Ascending aorta (tissue), 2 donors: Measurements from ENCODE around the gene MAP3K13. TPM values are rescaled to one million over a fixed set of nuclear protein-coding genes. Genes with fewer than 3 reads are reported as not detected.
A peak's percentile ranks its signal among the peaks of the same experiment; 100 is the strongest.

Experiments
- DNase-seq, 2 donors: peaks; one replicate each; pipeline ENCODE4 v3.0.0-alpha.2; 2019; ENCODE audit warnings: low spot score in 2 of 2
- H3K27ac ChIP-seq, 2 donors: fragments of 200-600 bp; sonication (generic); one replicate each; pipeline ENCODE4 v1.5.1; 2016 to 2017; ENCODE audit warnings: mild to moderate bottlenecking in 1 of 2
- H3K27me3 ChIP-seq: fragments of 200-600 bp; sonication (generic); one replicate; pipeline ENCODE4 v1.5.1; 2017
- H3K36me3 ChIP-seq, 2 donors: fragments of 200-600 bp; sonication (generic); one replicate each; pipeline ENCODE4 v1.5.1; 2016
- H3K4me1 ChIP-seq, 2 donors: fragments of 200-600 bp; sonication (generic); one replicate each; pipeline ENCODE4 v1.5.1; 2016 to 2017; ENCODE audit warnings: mild to moderate bottlenecking in 1 of 2
- H3K4me3 ChIP-seq, 2 donors: fragments of 200-600 bp; sonication (generic); one replicate each; pipeline ENCODE4 v1.5.1; 2016 to 2017; ENCODE audit warnings: mild to moderate bottlenecking in 1 of 2
- H3K9me3 ChIP-seq, 2 donors: fragments of 200-600 bp; sonication (generic); one replicate each; pipeline ENCODE4 v1.5.1; 2016
- CTCF ChIP-seq, 3 experiments: fragments of 200-600 bp in 2 of 3; fragments of 450-650 bp in 1 of 3; sonication (generic) in 2 of 3; IDR thresholded peaks; one replicate each; pipeline ENCODE4 v1.5.1; 2016 to 2019; ENCODE audit warnings: antibody characterized with exemption in 3 of 3, mild to moderate bottlenecking in 1 of 3, moderate library complexity in 1 of 3
- intact Hi-C: fragments of 100-400 bp; cut with DNase I; formaldehyde crosslinking; loops from one replicate; pipeline ENCODE4 v1.15.1; 2023
- total RNA-seq: library from RNA; depleted of rRNA; stranded (reverse); fragments of >200 nt; gene quantifications from one replicate; pipeline ENCODE4 v1.1.0, GENCODE V29; 2016

MAP3K13 gene
- total RNA-seq, 1 donor from 2014 or later: 21.9 TPM

- Histone ChIP-seq H3K36me3 (no peaks in the 10 kb centered on the region), H3K27ac (no peak overlapping the region), H3K4me3 (no peak overlapping the region), H3K9me3 (no peaks in the 10 kb centered on the region), H3K4me1 (no peaks in the 10 kb centered on the region), H3K27me3 (no peaks in the 10 kb centered on the region)
- DNase-seq: no peak
- intact Hi-C loops: no loop called here
- no peak for TF ChIP-seq CTCF (IDR thresholded peaks at IDR 0.05)
Observed at GRCh38 chr3:185528532-185528931, 165.6 kb downstream of the MAP3K13 start.

- Histone ChIP-seq H3K36me3 (no peaks in the 10 kb centered on the region), H3K27me3 (no peaks in the 10 kb centered on the region), H3K4me1 (no peaks in the 10 kb centered on the region), H3K4me3 (no peak overlapping the region), H3K27ac (no peak overlapping the region), H3K9me3 (no peaks in the 10 kb centered on the region)
- intact Hi-C loops: no loop called here
- no peak for DNase-seq
- no peak for TF ChIP-seq CTCF (IDR thresholded peaks at IDR 0.05)
Observed at GRCh38 chr3:185530856-185531255, 167.9 kb downstream of the MAP3K13 start.

GRCh38 chr3:185532901-185533300 lies 170.0 kb downstream of the MAP3K13 start:
- Histone ChIP-seq H3K27me3 (no peaks in the 10 kb centered on the region), H3K36me3 (no peaks in the 10 kb centered on the region), H3K4me3 (no peak overlapping the region), H3K9me3 (no peaks in the 10 kb centered on the region), H3K27ac (no peak overlapping the region), H3K4me1 (no peaks in the 10 kb centered on the region)
- no peak for TF ChIP-seq CTCF (IDR thresholded peaks at IDR 0.05)
- intact Hi-C loops: no loop called here
- no peak for DNase-seq

- Histone ChIP-seq H3K27ac (no peak overlapping the region), H3K36me3 (no peaks in the 10 kb centered on the region), H3K4me3 (no peak overlapping the region), H3K27me3 (no peaks in the 10 kb centered on the region), H3K4me1 (no peaks in the 10 kb centered on the region), H3K9me3 (no peaks in the 10 kb centered on the region)
- intact Hi-C loops: no loop called here
- no peak for TF ChIP-seq CTCF (IDR thresholded peaks at IDR 0.05)
- DNase-seq: no peak
Observed at GRCh38 chr3:185534511-185534910, 171.6 kb downstream of the MAP3K13 start.

- no peaks in the 10 kb centered on the region for H3K27me3 ChIP-seq
- H3K4me1 ChIP-seq: no peaks in the 10 kb centered on the region
- H3K27ac ChIP-seq: no peak overlapping the region
- no peaks in the 10 kb centered on the region for H3K36me3 ChIP-seq
- intact Hi-C loops: no loop called here
- H3K9me3 ChIP-seq: no peaks in the 10 kb centered on the region
- no peak for TF ChIP-seq CTCF (IDR thresholded peaks at IDR 0.05)
- DNase-seq: peak in 1 of 2 donors; percentile 62
- H3K4me3 ChIP-seq: no peak overlapping the region
Observed at GRCh38 chr3:185537369-185537970, 174.5 kb downstream of the MAP3K13 start.

Other genes with a start within 250 kb of the MAP3K13 start
- 16.5 TPM for gene C3orf70, start 210.1 kb upstream of the MAP3K13 start, total RNA-seq
- 1.8 TPM for gene EHHADH, start 109.1 kb upstream of the MAP3K13 start, total RNA-seq
- 24.2 TPM for gene TMEM41A, start 135.9 kb downstream of the MAP3K13 start, total RNA-seq
- gene LIPH, start 189.5 kb downstream of the MAP3K13 start, total RNA-seq: 6.9 TPM
- 44.6 TPM for gene SENP2, start 223.2 kb downstream of the MAP3K13 start, total RNA-seq